ENCODE data around the gene PRR19.

The PRR19 gene

DNA sequence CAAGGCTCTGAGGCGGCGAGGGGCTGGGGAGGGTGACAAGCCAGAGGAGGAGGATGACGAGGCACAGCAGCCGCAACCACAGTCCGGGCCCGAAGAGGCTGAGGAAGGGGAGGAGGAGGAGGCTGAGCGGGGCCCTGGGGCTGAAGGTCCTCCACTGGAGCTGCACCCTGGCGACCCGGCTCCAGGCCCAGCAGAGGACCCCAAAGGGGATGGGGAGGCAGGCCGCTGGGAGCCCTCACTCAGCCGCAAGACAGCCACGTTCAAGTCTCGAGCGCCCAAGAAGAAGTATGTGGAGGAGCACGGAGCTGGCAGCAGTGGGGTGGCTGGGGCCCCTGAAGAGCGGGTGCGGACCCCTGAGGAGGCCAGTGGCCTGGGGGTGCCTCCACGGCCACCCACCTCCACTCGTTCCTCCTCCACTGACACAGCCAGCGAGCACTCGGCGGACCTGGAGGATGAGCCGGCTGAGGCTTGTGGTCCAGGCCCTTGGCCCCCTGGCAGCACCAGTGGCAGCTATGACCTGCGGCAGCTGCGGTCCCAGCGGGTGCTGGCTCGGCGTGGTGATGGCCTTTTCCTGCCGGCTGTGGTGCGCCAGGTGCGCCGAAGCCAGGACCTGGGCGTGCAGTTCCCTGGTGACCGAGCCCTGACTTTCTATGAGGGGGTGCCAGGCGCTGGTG, 29.9 kb upstream of the PRR19 start:
- DNase-seq (ENCODE audit: low spot score): no peak

DNA sequence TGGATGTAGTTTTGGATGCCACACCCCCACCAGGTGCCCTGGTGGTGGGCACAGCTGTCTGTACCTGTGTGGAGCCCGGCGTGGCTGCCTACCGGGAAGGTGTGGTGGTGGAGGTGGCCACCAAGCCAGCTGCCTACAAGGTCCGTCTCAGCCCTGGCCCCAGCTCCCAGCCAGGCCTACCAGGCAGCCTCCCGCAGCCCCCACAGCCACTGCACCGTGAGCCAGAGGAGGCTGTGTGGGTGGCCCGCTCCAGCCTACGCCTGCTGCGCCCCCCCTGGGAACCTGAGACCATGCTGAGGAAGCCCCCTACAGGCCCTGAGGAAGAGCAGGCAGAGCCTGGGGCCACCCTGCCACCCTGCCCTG, 29.4 kb upstream of the PRR19 start:
- no peak for DNase-seq (ENCODE audit: low spot score)

DNA sequence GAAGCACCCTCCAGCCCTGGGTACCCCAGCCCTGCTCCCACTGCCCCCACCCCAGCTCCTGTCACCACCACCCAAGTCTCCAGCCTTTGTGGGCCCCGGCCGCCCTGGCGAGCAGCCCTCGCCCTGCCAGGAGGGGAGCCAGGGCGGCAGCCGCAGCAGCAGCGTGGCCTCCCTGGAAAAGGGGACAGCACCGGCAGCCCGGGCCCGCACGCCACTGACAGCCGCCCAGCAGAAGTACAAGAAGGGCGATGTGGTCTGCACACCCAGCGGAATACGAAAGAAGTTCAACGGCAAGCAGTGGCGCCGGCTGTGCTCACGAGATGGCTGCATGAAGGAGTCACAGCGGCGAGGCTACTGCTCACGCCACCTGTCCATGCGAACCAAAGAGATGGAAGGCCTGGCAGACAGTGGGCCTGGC, 28.9 kb upstream of the PRR19 start:
- DNase-seq (ENCODE audit: low spot score): no peak

DNA sequence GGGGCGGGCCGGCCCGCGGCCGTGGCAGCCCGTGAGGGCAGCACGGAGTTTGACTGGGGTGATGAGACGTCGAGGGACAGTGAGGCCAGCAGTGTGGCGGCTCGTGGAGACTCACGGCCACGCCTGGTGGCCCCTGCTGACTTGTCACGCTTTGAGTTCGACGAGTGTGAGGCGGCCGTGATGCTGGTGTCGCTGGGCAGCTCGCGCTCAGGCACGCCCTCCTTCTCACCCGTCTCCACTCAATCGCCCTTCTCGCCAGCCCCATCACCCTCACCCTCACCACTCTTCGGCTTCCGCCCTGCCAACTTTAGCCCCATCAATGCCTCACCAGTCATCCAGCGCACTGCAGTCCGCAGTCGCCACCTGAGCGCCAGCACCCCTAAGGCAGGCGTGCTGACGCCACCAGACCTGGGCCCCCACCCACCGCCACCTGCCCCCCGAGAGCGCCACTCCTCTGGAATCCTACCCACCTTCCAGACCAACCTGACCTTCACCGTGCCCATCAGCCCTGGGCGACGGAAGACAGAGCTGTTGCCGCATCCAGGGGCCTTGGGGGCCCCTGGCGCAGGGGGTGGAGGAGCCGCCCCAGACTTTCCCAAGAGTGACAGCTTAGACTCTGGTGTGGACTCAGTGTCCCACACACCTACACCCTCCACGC, 28.4 kb upstream of the PRR19 start:
- no peak for DNase-seq (ENCODE audit: low spot score)

DNA sequence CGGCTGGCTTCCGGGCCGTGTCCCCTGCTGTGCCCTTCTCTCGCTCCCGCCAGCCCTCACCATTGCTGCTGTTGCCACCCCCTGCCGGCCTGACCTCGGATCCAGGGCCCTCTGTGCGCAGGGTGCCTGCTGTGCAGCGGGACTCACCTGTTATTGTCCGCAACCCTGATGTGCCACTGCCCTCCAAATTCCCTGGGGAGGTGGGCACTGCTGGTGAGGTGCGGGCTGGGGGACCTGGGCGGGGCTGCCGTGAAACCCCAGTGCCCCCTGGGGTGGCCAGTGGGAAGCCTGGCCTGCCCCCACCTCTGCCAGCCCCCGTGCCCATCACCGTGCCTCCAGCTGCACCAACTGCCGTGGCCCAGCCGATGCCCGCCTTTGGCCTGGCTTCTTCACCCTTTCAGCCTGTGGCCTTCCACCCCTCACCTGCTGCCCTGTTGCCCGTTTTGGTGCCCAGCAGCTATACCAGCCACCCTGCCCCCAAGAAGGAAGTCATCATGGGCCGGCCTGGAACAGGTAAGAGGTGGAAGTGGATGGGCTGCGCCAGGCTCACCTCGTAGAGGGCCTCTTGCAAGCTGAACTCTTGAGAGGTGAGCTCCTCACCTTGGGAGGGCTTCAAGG, 27.8 kb upstream of the PRR19 start:
- no peak for DNase-seq (ENCODE audit: low spot score)

DNA sequence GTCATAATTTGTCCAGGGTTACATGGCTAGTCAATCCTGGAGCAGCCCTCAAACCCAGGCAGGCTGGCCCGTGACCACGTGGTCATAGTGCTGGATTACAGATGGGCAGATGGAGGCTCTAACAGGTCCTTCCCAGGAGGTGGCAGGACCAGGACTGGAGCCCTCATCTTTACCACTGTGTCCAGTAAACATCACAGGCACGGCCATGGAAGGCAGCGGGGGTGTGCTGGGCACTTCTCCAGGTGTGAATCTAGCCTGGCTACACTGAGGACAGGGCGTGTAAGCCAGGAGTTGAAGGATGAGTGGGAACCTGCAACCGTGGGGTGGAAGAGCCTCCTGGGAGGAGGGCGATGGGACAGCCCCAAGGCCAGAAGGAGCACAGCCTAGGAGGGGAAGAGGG, 26.8 kb upstream of the PRR19 start:
- DNase-seq (ENCODE audit: low spot score): no peak

DNA sequence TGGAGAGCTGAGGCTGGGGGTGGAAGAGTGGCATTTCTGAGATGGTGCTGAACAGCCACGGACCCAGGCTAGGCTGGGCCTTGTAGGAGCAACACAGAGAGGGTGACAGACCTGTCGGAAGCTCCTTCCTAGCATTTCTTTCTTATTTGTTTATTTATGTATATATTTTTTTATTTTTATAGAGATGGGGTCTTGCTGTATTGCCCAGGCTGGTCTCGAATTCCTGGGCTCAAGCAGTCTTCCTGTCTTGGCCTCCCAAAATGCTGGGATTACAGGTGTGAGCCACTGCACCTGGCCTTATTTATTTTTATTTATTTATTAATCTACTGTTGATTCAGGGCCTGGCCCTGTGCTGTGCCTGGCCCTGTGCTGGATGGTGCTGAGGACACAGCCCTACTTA, 26.4 kb upstream of the PRR19 start:
- no peak for DNase-seq (ENCODE audit: low spot score)

DNA sequence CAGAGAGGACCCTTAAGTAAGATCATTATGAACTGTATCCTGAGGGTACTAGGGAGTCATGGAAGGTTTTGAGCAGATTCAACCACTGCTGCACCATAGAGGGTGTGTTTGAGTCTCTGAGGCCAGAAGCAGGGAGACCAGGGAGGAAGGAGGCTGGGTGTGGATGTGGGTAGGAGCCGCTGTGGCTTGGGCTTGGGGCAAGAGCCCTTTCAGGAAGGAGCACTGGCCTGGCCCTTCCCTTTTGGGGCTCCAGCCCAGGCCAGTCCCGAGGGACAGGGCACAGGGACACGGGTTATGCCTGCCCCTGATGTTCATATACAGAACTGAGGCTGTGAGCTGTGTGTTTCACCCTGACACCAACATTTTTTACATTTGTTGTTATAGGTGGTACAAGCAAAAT, 25.6 kb upstream of the PRR19 start:
- DNase-seq (ENCODE audit: low spot score): no peak

DNA sequence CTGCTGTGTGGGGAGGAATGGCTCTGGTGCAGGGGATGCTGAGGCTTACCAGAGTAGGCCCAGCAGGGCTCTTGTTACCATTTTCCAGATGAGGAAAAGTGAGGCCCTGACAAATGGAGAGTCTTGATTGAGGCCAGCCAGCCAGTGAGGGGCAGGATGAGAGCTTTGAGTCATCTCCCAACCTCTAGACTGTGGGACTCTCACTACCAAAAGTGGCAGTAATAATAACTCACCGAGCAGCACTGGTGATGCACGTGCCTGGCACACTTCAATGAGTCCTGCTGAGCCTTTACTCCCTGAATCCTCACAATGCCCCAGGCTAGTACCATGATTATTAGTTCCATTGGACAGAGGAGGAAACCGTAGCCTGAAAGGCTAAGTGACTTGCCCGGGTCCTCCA, 25.1 kb upstream of the PRR19 start:
- DNase-seq (ENCODE audit: low spot score): no peak

DNA sequence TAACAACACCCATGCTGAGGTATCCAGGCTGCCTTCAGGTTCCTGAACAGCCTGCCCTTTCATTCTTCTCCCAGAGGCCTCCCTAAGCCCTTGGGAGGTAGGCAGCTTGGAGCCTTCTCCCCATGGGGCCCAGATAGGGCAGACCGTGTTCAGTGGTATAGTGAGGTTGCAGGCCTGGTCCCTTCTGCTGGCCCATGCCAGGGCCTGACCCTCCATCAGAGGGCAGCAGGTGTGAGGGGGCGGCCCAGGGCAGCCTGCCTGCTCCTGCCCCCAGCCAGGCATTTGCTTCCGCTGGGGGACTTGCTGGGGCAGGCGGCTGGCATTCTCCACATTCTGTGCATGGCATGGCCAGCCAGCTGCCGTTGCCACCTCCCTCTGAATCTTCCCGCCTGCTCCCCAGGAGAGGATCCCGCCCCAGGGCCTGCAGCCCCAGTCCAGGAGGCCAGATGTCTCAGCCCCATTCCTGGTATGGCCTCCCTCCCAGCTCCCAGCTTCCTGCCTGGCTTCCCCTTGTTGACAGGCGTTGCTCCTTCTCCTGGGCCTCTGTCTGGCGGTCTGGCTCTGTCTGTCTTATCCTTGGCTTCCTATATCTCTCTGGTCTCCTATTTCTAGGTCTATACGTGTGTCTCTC, 24.0 kb upstream of the PRR19 start:
- DNase-seq (ENCODE audit: low spot score): no peak

DNA sequence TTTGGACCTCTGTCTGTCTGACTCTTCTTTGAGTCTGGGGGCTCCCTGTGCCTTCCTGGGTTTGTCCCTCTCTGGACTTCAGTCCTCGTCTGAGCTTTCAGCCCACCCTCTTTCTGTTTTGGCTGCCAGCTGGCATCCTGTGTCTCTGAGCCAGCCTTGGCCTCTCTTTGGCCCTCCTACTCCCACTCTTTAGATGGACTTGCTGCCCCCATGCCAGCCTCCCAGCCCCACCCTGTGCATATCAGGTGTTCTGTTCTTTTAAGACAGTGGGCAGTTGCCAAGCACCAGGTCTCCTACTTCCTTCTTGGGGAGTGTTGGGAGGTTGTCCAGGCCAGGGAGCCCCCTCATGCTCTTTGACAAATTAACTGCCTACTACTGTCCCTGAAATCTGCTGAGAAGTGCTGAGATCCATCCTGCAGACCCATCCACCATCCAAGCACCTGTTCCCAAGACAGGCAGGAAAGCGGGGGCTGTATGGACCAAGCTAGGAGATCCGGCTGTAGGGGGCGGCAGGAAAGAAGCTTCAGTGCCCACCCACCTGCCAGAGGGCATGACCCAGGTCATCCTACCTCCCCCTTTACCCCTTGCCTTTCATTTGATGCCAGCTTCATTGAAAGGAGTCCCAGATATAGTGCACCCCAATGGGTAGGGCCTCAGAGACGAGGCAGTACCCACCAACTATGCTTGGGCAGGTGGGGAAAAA, 23.3 kb upstream of the PRR19 start:
- no peak for DNase-seq (ENCODE audit: low spot score)

DNA sequence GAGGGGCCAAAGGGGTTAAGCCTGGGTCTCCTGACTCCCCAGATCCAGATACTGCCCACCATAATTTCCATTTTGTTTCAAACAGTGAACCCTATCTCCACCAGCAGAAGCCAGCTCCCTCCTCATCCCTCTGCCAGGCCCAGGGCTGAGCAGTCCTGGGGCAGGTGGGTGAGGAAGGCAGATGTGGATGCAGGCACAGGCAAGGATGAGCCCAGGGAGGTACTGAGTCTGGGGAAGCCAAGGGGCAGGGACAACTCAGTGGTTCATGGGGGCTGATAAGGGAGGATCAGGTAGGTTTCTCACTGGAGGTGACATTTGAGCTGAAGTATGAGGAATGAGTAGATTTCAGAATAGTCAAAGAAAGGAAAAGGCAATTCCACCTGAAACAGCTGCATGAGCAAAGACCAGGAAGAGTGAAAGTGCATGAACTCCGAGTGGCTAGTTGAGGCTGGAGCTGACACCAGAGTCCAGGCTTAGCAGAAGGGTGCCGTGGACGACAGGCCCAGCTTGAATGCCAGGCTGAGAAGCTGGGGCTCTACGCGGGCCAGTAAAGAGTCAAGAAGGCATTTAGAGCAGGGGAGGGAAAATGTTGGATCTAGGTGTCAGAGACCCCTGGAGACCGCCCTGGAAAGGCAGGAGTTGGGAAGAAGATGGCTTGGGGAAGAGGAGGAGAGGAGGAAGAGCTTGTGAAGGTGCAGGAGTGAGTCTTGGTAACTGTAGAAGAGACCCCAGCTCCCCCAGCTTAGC, 22.6 kb upstream of the PRR19 start:
- no peak for DNase-seq (ENCODE audit: low spot score)

DNA sequence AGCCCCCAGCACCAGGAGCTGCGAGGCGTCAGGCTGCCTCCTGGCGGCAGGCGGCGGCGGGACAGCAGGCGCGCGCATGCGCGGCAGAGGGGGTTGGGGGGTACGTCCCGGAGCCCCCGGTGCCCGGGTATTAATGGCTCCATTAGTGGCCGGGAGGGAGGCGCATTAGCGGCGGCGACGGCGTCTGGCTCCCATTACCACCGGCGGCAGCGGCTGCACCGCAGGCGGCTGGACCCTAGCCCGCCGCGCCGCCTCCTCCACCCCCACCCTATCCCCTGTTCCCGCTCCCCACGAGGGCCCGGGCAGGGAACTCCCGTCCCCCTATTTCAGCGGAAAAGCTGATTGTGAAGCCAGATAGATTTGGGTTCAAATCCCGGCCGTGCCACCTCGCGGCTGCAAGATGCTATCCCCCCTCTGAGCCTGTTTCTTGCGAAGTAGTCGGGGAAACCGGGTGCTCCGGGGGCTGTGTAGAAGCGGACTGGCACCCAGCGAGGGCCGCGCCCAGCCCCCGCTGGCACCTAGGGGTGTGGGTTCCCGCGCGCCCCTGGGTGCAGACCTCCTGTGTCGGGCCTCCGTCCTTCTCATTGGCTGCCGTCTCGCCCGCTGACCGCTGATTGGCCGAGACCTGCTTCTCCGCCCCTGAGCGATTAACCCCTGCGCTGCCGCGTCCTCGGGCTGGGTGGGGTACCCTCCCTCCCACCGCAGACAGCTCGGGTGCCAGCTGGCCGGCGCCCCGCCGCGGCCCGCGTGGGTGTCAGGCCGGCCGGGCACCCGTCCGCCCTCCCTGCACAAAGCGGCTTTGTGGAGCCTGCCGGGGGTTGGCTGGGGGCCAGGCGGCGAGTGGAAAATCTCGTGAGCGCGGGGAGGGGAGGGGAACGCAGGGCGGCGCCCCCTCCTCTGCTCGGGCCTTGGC, 21.8 kb upstream of the PRR19 start:
- DNase-seq (ENCODE audit: low spot score): peak; percentile 86

DNA sequence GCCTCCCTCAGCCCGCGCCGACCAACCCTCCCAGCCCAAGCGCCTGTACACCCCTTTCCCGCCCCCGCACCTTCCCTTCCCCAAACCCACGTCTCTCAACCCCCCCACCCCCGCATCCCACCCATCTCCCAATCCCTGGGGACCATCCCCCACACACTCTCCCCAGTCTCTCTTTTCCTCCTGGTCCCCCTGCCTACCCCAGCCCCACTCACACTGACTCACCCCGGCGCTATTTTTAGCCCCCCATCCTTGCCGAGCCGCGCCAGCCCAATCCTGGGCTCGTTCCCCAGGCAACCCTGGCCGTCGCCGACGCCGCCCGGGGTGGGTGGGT, 21.2 kb upstream of the PRR19 start:
- DNase-seq (ENCODE audit: low spot score): no peak

DNA sequence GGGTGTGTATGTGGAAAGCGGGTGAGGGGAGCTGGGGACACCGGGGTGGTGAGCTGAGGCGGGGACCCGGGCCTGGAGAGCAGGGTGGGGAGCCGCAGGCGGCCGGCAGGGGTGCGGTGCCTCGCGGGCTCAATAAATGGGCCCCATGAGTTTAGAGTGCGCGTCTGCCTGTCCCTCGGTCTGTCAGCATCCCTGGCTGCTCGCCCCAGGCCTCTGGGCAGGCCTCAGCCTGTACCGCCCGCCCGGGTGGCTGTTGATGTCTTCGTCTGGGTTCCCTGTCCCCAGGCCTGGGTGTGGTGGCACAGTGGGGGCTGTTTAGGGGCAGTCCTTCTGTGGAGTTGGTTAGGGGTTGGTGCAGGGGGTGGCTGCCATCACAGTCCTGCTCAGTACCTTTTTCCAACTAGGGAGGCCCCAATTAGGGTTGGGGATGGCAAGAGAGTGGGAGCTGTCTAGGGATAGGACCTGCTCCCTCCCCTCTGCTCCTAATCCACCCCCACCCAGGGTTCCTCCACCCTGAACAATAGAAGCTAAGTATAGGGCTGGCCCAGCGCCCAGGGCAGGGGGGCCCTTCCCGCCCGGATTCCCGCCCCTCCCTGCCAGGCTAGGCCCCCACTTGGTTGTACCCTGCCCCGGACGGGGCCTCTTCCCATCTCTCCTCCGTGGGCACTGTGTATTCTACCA, 20.6 kb upstream of the PRR19 start:
- DNase-seq (ENCODE audit: low spot score): no peak

DNA sequence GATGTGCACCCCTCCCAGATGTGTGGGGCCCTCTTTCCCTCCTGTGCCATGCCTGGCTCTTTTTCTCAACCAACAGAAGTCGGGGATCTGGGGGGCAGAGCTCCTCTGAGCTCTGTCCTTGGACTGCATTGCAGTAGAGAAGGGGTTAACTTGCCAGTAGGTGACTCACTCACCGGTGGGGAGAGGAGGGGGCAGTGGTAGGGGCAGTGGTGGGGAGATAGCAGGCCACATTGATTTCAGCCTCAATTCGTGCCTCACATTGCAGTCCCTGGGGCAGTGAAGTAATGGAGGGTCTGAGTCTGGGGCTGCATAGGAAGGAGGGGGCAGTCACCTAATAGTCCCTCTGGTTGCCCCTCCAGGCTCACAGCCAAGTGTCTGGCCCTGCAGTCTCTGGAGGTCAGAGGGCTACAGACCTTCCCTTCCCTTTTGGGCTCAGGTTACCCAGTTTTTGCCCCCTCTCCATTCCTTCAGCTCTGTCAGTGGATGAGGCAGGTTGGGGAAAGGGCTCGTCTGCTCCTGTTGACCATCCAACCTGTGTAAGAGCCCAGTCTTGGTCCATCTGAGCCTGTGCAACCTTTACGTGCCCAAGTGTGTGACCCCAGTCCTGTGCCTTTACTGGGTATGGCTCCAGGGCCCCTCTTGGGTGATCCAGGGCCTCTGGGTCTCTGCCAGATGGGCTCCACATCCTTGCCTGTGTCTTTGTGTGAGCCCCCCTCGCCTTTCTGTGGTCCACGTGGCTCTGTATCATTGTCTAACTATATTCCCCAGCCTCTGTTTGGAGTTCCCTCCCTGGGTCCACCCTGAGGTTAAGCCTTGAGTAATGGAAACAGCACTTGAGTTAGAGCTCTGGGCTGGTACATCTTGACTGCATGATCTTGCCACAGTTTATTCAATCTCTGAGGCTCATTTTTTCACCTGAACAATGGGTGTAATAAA, 19.8 kb upstream of the PRR19 start:
- DNase-seq (ENCODE audit: low spot score): no peak

DNA sequence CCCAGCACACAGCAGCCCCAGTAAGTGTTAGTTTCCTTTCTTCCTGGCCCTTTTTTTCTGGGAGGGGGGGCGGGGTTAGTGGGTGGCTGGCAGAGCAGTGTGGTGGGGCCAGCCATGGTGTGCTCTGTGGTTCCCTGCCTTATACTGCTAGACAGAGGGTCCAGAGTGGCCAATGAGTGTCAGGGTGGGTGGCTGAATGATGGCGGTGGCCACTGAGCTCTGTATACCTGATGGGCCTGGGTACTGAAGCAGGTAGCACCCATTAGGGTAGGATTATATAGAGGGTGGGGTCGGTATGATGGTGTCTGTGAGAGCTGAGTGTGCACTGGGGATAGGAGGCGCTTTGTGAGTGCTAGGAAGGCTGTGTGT, 19.1 kb upstream of the PRR19 start:
- no peak for DNase-seq (ENCODE audit: low spot score)

DNA sequence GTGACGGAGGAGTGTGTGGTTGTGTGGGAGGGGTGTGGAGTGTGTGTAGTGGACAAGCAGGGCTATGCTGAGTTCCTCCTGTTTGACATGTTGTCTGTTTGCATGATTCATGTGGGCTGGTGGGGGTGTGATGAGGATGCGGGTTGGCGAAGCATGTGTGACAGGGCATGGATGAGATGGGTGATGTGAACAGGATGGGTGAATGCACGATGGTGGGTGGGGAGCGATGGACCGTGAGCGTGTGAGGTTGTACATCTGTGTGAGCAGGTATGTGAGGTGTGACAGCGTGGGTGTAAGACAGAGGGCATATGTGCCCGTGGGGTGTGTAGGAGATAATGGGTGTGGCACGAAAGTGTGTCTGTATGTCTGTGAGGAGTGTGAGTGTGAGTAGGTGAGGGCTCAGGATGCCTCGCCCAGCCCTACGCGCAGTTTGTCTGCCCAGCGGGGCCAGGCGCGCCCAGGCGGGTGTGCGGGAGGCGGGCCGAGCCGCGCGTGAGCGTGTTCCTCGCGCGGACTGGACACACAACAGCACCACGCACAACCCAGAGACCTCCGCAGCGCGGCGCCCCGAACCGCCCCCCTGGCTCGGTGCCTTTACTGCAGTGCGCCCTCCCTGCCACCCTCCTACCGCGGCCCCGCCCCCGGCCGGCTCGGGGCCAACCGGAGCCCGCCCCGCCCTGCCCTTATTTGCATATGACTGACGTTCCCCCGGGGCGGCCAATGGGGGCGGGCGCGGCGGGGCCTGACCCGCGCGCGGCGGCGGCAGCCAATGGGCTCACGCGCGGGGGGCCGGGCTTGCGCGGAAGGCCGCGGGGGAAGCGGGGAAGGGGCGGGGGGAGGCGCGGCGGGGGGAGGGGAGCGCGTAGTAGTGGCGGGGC, 18.5 kb upstream of the PRR19 start:
- peak; percentile 93 for DNase-seq (ENCODE audit: low spot score)

All from LoVo (cell line).